Body of pancreas (tissue), 4 donors: Measurements from ENCODE around the gene NOL12.

ENCODE experiments used
- POLR2A ChIP-seq, 3 donors: fragments of 450-650 bp; IDR thresholded peaks; one replicate each; pipeline ENCODE4 v1.6.1; 2016; ENCODE audit warnings: antibody characterized with exemption in 3 of 3, mild to moderate bottlenecking in 2 of 3
- TF ChIP-seq, protein P1 (sequence below), 7 experiments: fragments of 450-650 bp in 4 of 7; fragments of 200-600 bp in 3 of 7; sonication (generic) in 3 of 7; IDR thresholded peaks; one replicate each; pipeline ENCODE4 v1.5.1; 2016 to 2019; ENCODE audit warnings: antibody characterized with exemption in 7 of 7

DNA sequence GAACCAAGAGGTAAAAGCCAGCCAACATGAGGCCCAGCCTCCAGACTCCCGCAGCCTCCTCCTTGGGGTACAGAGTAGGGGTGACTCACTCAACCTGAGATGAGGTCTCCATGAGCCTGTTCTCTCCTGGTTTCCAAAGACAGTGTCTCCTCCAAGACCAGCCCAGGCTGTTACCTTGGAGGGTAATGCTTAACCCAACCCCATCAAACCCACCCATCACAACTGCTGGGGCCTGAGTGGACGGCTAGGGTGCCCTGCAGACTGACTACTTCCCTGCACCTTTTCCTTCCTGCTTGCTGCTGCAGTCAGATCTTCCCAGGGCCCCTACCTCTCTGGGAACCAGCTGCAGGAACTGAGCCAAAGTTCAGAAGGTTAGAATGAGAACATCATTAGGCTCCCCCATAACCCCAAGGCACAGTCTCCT is 5.1 kb upstream of the NOL12 start:
- TF ChIP-seq, protein P1, sequence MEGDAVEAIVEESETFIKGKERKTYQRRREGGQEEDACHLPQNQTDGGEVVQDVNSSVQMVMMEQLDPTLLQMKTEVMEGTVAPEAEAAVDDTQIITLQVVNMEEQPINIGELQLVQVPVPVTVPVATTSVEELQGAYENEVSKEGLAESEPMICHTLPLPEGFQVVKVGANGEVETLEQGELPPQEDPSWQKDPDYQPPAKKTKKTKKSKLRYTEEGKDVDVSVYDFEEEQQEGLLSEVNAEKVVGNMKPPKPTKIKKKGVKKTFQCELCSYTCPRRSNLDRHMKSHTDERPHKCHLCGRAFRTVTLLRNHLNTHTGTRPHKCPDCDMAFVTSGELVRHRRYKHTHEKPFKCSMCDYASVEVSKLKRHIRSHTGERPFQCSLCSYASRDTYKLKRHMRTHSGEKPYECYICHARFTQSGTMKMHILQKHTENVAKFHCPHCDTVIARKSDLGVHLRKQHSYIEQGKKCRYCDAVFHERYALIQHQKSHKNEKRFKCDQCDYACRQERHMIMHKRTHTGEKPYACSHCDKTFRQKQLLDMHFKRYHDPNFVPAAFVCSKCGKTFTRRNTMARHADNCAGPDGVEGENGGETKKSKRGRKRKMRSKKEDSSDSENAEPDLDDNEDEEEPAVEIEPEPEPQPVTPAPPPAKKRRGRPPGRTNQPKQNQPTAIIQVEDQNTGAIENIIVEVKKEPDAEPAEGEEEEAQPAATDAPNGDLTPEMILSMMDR (IDR thresholded peaks at IDR 0.05), result no peak
- TF ChIP-seq POLR2A (IDR thresholded peaks at IDR 0.05), result no peak
